GM18511 (cell line): ENCODE results near the gene DIRAS1.

Source experiments
- ATAC-seq: cut with Tn5 transposase; IDR thresholded peaks from one replicate; pipeline ENCODE4 v1.9.1; 2021; ENCODE audit warnings: mild to moderate bottlenecking, moderate library complexity; ENCODE audit not compliant: unreplicated experiment

DIRAS1 gene

GRCh38 chr19:2728783-2729387 lies 7.7 kb upstream of the DIRAS1 start:
- ATAC-seq, result no peak

- no peak for ATAC-seq
Observed at GRCh38 chr19:2727640-2727944, 6.4 kb upstream of the DIRAS1 start.

GRCh38 chr19:2726904-2727639 lies 5.9 kb upstream of the DIRAS1 start:
- no peak for ATAC-seq

GRCh38 chr19:2726160-2726855 lies 5.1 kb upstream of the DIRAS1 start:
- no peak for ATAC-seq

- no peak for ATAC-seq
Observed at GRCh38 chr19:2724148-2724557, 3.0 kb upstream of the DIRAS1 start.

GRCh38 chr19:2723747-2724146 lies 2.6 kb upstream of the DIRAS1 start:
- ATAC-seq, result no peak

- no peak for ATAC-seq
Observed at GRCh38 chr19:2723345-2723715, 2.2 kb upstream of the DIRAS1 start.

GRCh38 chr19:2722541-2723344 lies 1.6 kb upstream of the DIRAS1 start:
- ATAC-seq, result no peak

- no peak for ATAC-seq
Observed at GRCh38 chr19:2721570-2722540, 683 bp upstream of the DIRAS1 start.

GRCh38 chr19:2719920-2720776 lies 1.0 kb downstream of the DIRAS1 start:
- no peak for ATAC-seq

- no peak for ATAC-seq
Observed at GRCh38 chr19:2719232-2719735, 1.9 kb downstream of the DIRAS1 start.

GRCh38 chr19:2717638-2718541 lies 3.3 kb downstream of the DIRAS1 start:
- no peak for ATAC-seq

GRCh38 chr19:2716722-2717637 lies 4.2 kb downstream of the DIRAS1 start:
- no peak for ATAC-seq

GRCh38 chr19:2716275-2716650 lies 4.9 kb downstream of the DIRAS1 start:
- no peak for ATAC-seq

- ATAC-seq, result no peak
Observed at GRCh38 chr19:2715470-2716274, 5.5 kb downstream of the DIRAS1 start.

- no peak for ATAC-seq
Observed at GRCh38 chr19:2714531-2715269, 6.5 kb downstream of the DIRAS1 start.
